SK-N-SH treated with all-trans-retinoic acid at 6 μM for 48 hours (cell line): ENCODE results near the gene ALKBH5.

Source experiments
- CSRNP3 ChIP-seq: fragments of 250-450 bp; sonication (Bioruptor Pico); IDR thresholded peaks from 2 replicates; pipeline ENCODE4 v1.5.1; 2021; ENCODE audit warnings: mild to moderate bottlenecking, moderate library complexity
- ZFP3 ChIP-seq: fragments of 250-450 bp; sonication (Bioruptor Pico); IDR thresholded peaks from 2 replicates; pipeline ENCODE4 v1.5.0; 2020; ENCODE audit warnings: mild to moderate bottlenecking, moderate library complexity
- ZFP30 ChIP-seq: fragments of 450-650 bp; formaldehyde crosslinking; IDR thresholded peaks from 2 replicates; pipeline ENCODE4 v1.5.0; 2022; ENCODE audit warnings: mild to moderate bottlenecking, moderate library complexity
- ZNF565 ChIP-seq: fragments of 450-650 bp; formaldehyde crosslinking; conservative IDR thresholded peaks from 2 replicates; pipeline ENCODE4 v1.5.0; 2020; ENCODE audit warnings: low read depth, mild to moderate bottlenecking, moderate library complexity
- ZNF70 ChIP-seq: fragments of 450-650 bp; formaldehyde crosslinking; IDR thresholded peaks from 2 replicates; pipeline ENCODE4 v1.5.0; 2020; ENCODE audit warnings: mild to moderate bottlenecking, moderate library complexity

- TF ChIP-seq ZFP30 (CRISPR knock-in tag) (no peak), ZFP3 (CRISPR knock-in tag) (no peak), CSRNP3 (CRISPR knock-in tag) (no peak), ZNF565 (CRISPR knock-in tag) (no peak), ZNF70 (CRISPR knock-in tag) (no peak)
Observed at GRCh38 chr17:18144261-18144660, 39.4 kb upstream of the ALKBH5 start.
